Measurements from ENCODE around the gene CYP2A6. TPM values are rescaled to one million over a fixed set of nuclear protein-coding genes. Genes with fewer than 3 reads are reported as not detected.
"Not testable (repeated sequence)": the region's sequence is repeated elsewhere in the genome, so short reads cannot be mapped to it uniquely, and the experiment has no call there.

CYP2A6 gene
- total RNA-seq, 1 experiment from 2014 or later: 0.28 TPM

GRCh38 chr19:40875526-40875951 is 25.3 kb upstream of the CYP2A6 start:
- not testable (repeated sequence) for H3K36me3 Mint-ChIP-seq (ENCODE audit: insufficient read depth in 1 of 3, low read depth in 3 of 3)
- peak overlapping the region; percentile 32 to 34; a peak in 3 of 5 replicates for H3K4me3 Mint-ChIP-seq
- peak; percentile 82 for DNase-seq

GRCh38 chr19:40874874-40875273 is 24.6 kb upstream of the CYP2A6 start:
- H3K27me3 Mint-ChIP-seq (ENCODE audit: low read depth): peaks cover 89% of the 10 kb centered on the region
- H3K9me3 Mint-ChIP-seq; H3K9me3 ChIP-seq (ENCODE audit: control insufficient read depth, low read depth, low read length); H3K23me2 ChIP-seq (ENCODE audit: insufficient read length, low read depth, low read length, poor library complexity, severe bottlenecking); H3K14ac ChIP-seq (ENCODE audit: insufficient read depth, low read length); H4K8ac ChIP-seq (replicated peaks; ENCODE audit: insufficient read length, low read depth, low read length); H2BK5ac ChIP-seq (ENCODE audit: insufficient read length, low read length); H3K4me3 Mint-ChIP-seq; H3K79me2 ChIP-seq (ENCODE audit: insufficient read depth, low read length); H3K4me2 ChIP-seq (ENCODE audit: insufficient read depth, insufficient read length, low read length); H4K5ac ChIP-seq (ENCODE audit: insufficient read length, low read depth, low read length); H3K79me1 ChIP-seq (ENCODE audit: insufficient read depth, low read depth, low read length, poor library complexity, severe bottlenecking); H3K4me1 ChIP-seq (ENCODE audit: insufficient read depth, low read length); H3K27ac Mint-ChIP-seq; H3K18ac ChIP-seq (ENCODE audit: insufficient read length, low read depth, low read length); H3K4ac ChIP-seq (ENCODE audit: low read depth, low read length); H3T11ph ChIP-seq (ENCODE audit: low read length); DNase-seq; H2AK5ac ChIP-seq (ENCODE audit: insufficient read length, low read length); H4K91ac ChIP-seq (ENCODE audit: insufficient read length, low read depth, low read length); H4K20me1 ChIP-seq (ENCODE audit: control insufficient read depth, insufficient read depth, insufficient read length); H3K36me3 Mint-ChIP-seq (ENCODE audit: insufficient read depth in 1 of 3, low read depth in 3 of 3); H2BK12ac ChIP-seq (ENCODE audit: insufficient read length, low read depth, low read length); H3K27ac ChIP-seq (ENCODE audit: insufficient read length, low read depth, low read length); H3K4me1 Mint-ChIP-seq; H2BK120ac ChIP-seq (ENCODE audit: low read depth, low read length, poor library complexity, severe bottlenecking); H3K56ac ChIP-seq (ENCODE audit: insufficient read length, low read depth, low read length); H3K27me3 ChIP-seq (ENCODE audit: insufficient read depth, low read length); H2AFZ ChIP-seq (ENCODE audit: low read length); H3K23ac ChIP-seq (ENCODE audit: insufficient read length, low read depth, low read length); H2BK15ac ChIP-seq (ENCODE audit: low read depth, low read length); H2BK20ac ChIP-seq (ENCODE audit: low read depth, low read length, poor library complexity, severe bottlenecking); H3K9ac ChIP-seq (ENCODE audit: extremely low read depth, insufficient read length, low read length): not testable (repeated sequence)
- no CpG with 5 or more reads among the region's 4 CpGs for WGBS (ENCODE audit: extremely low coverage, insufficient read length, low lambda C conversion rate)

More at GRCh38 chr19:40875526-40875951, 25.3 kb upstream of the CYP2A6 start:
- not testable (repeated sequence) for H3K23ac ChIP-seq (ENCODE audit: insufficient read length, low read depth, low read length); H3K18ac ChIP-seq (ENCODE audit: insufficient read length, low read depth, low read length); H3K14ac ChIP-seq (ENCODE audit: insufficient read depth, low read length); H3K4ac ChIP-seq (ENCODE audit: low read depth, low read length); H3K4me1 ChIP-seq (ENCODE audit: insufficient read depth, low read length); H4K91ac ChIP-seq (ENCODE audit: insufficient read length, low read depth, low read length); H4K20me1 ChIP-seq (ENCODE audit: control insufficient read depth, insufficient read depth, insufficient read length); H2BK120ac ChIP-seq (ENCODE audit: low read depth, low read length, poor library complexity, severe bottlenecking); H3K9ac ChIP-seq (ENCODE audit: extremely low read depth, insufficient read length, low read length); H3K4me2 ChIP-seq (ENCODE audit: insufficient read depth, insufficient read length, low read length); H4K8ac ChIP-seq (replicated peaks; ENCODE audit: insufficient read length, low read depth, low read length); H4K5ac ChIP-seq (ENCODE audit: insufficient read length, low read depth, low read length); H3K27ac ChIP-seq (ENCODE audit: insufficient read length, low read depth, low read length); H3K27ac Mint-ChIP-seq; H3K27me3 ChIP-seq (ENCODE audit: insufficient read depth, low read length); H2AK5ac ChIP-seq (ENCODE audit: insufficient read length, low read length); H2BK5ac ChIP-seq (ENCODE audit: insufficient read length, low read length); H2AFZ ChIP-seq (ENCODE audit: low read length); H2BK20ac ChIP-seq (ENCODE audit: low read depth, low read length, poor library complexity, severe bottlenecking); H3K56ac ChIP-seq (ENCODE audit: insufficient read length, low read depth, low read length); H2BK15ac ChIP-seq (ENCODE audit: low read depth, low read length); H3K79me2 ChIP-seq (ENCODE audit: insufficient read depth, low read length); H3T11ph ChIP-seq (ENCODE audit: low read length); H3K9me3 ChIP-seq (ENCODE audit: control insufficient read depth, low read depth, low read length); H3K4me1 Mint-ChIP-seq; H2BK12ac ChIP-seq (ENCODE audit: insufficient read length, low read depth, low read length); H3K79me1 ChIP-seq (ENCODE audit: insufficient read depth, low read depth, low read length, poor library complexity, severe bottlenecking); H3K23me2 ChIP-seq (ENCODE audit: insufficient read length, low read depth, low read length, poor library complexity, severe bottlenecking); H3K9me3 Mint-ChIP-seq
- WGBS (ENCODE audit: extremely low coverage, insufficient read length, low lambda C conversion rate): no CpG with 5 or more reads among the region's 23 CpGs
- H3K27me3 Mint-ChIP-seq (ENCODE audit: low read depth): peaks cover 90% of the 10 kb centered on the region
